Measurements from ENCODE around the gene THSD7A. TPM values are rescaled to one million over a fixed set of nuclear protein-coding genes. Genes with fewer than 3 reads are reported as not detected.

The THSD7A gene
- total RNA-seq, 1 donor from 2014 or later = 10.1 TPM

DNA sequence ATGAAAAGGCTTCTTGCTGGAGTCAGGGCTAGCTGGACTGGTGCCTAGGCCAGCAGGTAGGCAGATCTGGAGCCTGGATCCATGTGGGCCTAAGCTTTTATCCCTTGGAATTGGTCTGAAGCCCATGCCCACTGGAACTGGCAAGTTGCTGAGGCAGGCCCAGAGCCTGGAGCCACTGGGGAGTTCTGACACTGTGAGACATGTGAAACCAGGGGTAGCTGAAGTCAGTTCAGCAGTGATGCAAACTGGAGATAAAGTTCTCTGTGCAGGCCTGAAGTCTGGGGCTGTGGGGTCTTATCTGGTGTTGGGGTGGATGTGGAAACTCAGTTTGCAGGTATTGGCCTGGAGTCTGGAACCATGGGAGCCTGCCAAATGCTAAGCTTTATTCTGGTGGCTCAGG is 9.7 kb upstream of the THSD7A start:
- H3K27ac ChIP-seq = no peak overlapping the region
- H3K36me3 ChIP-seq = no peaks in the 10 kb centered on the region
- DNase-seq (ENCODE audit: low spot score in 2 of 2) = no peak
- intact Hi-C loops (cut with DNase I) = no loop called here
- H3K4me1 ChIP-seq = no peaks in the 10 kb centered on the region
- no peaks in the 10 kb centered on the region for H3K9me3 ChIP-seq
- TF ChIP-seq, protein P1, sequence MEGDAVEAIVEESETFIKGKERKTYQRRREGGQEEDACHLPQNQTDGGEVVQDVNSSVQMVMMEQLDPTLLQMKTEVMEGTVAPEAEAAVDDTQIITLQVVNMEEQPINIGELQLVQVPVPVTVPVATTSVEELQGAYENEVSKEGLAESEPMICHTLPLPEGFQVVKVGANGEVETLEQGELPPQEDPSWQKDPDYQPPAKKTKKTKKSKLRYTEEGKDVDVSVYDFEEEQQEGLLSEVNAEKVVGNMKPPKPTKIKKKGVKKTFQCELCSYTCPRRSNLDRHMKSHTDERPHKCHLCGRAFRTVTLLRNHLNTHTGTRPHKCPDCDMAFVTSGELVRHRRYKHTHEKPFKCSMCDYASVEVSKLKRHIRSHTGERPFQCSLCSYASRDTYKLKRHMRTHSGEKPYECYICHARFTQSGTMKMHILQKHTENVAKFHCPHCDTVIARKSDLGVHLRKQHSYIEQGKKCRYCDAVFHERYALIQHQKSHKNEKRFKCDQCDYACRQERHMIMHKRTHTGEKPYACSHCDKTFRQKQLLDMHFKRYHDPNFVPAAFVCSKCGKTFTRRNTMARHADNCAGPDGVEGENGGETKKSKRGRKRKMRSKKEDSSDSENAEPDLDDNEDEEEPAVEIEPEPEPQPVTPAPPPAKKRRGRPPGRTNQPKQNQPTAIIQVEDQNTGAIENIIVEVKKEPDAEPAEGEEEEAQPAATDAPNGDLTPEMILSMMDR (IDR thresholded peaks at IDR 0.05) = no peak
- H3K27me3 ChIP-seq = no peaks in the 10 kb centered on the region
- no peak overlapping the region for H3K4me3 ChIP-seq

DNA sequence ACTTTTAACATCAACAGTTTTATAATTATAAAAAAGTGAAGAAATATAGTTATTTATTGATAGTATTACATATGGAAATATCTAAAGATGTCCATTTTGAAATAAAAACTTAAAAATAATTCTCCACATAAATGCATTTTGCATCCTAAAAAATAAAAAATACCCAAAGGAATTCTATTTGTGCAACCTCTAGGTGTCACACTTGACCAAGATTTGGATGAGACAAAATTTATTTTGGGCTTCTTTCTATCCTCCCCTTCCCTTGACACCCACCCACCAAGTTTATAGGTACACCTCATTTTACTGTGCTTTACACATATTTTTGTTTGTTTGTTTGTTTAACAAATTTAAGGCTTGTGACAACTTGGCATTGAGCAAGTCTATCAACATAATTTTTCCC is 3.3 kb upstream of the THSD7A start:
- Histone ChIP-seq H3K27me3 (no peaks in the 10 kb centered on the region), H3K9me3 (no peaks in the 10 kb centered on the region), H3K36me3 (no peaks in the 10 kb centered on the region), H3K27ac (no peak overlapping the region), H3K4me1 (peaks cover 0 to 5% of the 10 kb centered on the region in 2 donors), H3K4me3 (no peak overlapping the region)
- intact Hi-C loops (cut with DNase I) = no loop called here
- TF ChIP-seq, protein P1 (IDR thresholded peaks at IDR 0.05) = no peak
- no peak for DNase-seq (ENCODE audit: low spot score in 2 of 2)

DNA sequence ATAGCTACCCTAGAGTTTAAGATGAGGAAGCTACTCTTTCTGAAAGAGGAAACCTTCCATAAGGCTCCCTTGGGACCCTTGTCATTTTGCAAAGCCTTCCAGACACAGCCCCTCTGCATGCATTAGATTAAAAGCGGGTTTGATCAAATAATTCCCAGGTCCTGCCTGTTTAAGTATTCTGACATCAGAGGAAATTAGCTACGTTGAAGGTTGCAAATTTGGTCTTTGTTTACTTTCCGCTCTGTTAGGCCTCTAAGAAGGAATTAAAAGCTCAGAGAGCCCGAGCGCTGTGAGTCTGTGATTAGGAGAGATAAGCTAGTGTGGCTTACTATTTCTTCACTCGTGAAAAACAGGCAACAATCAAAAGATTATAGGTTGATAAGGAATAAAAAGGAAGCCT is 1.4 kb upstream of the THSD7A start:
- no peak overlapping the region for H3K27ac ChIP-seq
- TF ChIP-seq, protein P1 (IDR thresholded peaks at IDR 0.05) = no peak
- peaks cover 0 to 5% of the 10 kb centered on the region in 2 donors for H3K4me1 ChIP-seq
- intact Hi-C loops (cut with DNase I) = no loop called here
- H3K4me3 ChIP-seq = no peak overlapping the region
- no peak for DNase-seq (ENCODE audit: low spot score in 2 of 2)
- no peaks in the 10 kb centered on the region for H3K27me3 ChIP-seq
- no peaks in the 10 kb centered on the region for H3K36me3 ChIP-seq
- no peaks in the 10 kb centered on the region for H3K9me3 ChIP-seq

DNA sequence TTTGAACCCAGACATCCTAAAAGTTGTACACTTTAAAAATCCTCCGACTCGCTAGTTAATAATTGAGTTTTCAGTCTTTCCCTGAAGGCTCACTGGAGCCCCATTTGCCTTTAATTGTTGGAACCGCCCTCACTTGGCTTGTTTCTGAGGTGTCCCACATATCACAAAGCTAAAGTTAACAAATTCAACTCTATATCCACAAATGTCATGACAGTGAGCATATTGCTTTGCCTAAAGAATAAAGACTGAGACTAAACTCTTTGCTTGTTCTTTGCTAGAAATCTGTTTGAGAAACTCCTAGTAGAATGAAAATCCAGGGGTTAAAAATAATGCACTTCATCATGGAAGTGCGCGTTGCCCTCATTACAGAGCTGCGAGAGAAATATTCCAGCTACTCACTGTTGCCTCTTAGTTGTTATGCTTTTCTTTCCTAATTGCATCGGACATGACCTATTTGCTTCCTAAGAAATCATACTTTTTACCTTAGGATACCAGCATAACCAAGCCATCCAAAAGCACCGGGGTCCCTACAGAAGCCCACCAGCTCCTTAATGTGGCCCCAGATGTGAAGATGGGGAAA is 752 bp downstream of the THSD7A start:
- no peak for DNase-seq (ENCODE audit: low spot score in 2 of 2)
- no peaks in the 10 kb centered on the region for H3K9me3 ChIP-seq
- no peaks in the 10 kb centered on the region for H3K36me3 ChIP-seq
- TF ChIP-seq, protein P1 (IDR thresholded peaks at IDR 0.05) = no peak
- no peak overlapping the region for H3K27ac ChIP-seq
- H3K27me3 ChIP-seq = no peaks in the 10 kb centered on the region
- intact Hi-C loops (cut with DNase I) = no loop called here
- peaks cover 0 to 5% of the 10 kb centered on the region in 2 donors for H3K4me1 ChIP-seq
- peak overlapping the region; percentile 56 to 68 for H3K4me3 ChIP-seq

DNA sequence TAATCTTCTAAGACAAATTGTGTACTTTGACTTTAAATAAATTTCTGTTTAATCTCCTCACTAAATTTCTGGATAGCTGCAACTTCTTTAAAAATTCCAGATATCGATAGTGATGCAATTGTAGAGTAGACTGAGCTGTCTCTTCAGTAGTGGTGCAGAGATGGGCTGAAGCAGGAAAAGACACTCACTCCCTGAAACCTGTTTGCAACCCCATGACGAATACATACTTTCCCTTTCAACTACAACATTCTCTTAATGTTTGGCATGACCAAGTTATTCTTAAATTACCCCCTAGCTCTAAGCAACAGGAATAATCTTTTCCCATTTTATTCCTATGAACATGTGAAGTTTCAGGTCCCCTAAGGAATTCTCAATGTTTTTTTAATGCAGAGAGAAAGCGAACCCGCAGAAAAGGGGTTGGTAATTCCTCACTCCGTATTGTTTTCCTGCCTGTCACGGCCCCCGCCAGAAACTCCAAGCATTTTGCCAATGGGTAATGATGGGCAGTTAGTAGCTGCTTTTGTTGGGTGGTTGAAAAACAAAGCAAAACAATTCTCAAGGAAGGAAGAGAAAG is 1.3 kb downstream of the THSD7A start:
- intact Hi-C loops (cut with DNase I) = no loop called here
- Histone ChIP-seq H3K4me1 (peaks cover 0 to 5% of the 10 kb centered on the region in 2 donors), H3K27ac (no peak overlapping the region), H3K27me3 (no peaks in the 10 kb centered on the region), H3K4me3 (peak overlapping the region; percentile 56 to 68), H3K36me3 (no peaks in the 10 kb centered on the region), H3K9me3 (no peaks in the 10 kb centered on the region)
- no peak for DNase-seq (ENCODE audit: low spot score in 2 of 2)
- TF ChIP-seq, protein P1 (IDR thresholded peaks at IDR 0.05) = no peak
